Kidney capillary endothelial cell (primary cell): ENCODE data around the gene SLC17A4.

Experiments
- DNase-seq: peaks from one replicate; pipeline ENCODE4 v3.0.0-alpha.2; 2018; ENCODE audit warnings: low spot score

The SLC17A4 gene

DNA sequence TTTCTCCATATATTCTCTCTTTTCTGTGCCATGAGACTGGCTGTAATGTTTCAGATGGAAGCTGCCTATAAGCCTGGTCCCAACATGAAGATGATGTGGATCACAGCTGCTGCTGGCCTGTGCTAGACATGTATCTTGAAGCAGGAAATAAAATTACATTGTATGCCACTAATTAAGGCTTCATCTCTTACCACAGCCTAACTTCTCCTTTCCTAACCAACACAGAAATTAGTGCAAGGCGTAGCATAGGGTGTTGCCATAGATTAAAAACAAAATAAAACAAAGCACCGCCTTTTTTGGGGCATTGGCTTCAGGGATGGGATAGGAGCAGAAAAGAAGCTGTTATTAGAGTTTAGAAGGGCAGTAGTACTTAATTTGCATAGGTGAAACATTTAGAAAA is 4.7 kb upstream of the SLC17A4 start:
- no peak for DNase-seq

GRCh38 chr6:25750906-25751305 is 3.6 kb upstream of the SLC17A4 start:
- DNase-seq, result no peak

DNA sequence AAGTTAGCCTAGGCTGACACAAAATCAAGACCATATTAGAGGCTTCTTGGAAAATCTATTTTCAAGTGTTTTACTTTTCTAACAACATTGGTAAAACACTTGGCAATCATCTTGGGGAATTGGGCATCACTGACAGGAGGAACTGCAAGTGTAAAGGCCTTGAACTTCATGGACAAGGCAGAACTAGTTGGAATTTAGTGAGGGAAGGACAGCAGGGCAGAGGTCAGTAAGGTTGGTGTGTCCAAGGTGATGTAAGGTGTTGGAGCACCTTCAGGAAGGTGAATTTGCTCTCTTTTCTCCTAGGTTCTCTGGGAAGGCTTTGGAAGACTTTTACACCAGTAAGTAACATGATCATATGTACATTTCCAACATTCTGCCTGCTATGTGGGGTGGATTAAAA is 1.5 kb upstream of the SLC17A4 start:
- DNase-seq, result no peak

DNA sequence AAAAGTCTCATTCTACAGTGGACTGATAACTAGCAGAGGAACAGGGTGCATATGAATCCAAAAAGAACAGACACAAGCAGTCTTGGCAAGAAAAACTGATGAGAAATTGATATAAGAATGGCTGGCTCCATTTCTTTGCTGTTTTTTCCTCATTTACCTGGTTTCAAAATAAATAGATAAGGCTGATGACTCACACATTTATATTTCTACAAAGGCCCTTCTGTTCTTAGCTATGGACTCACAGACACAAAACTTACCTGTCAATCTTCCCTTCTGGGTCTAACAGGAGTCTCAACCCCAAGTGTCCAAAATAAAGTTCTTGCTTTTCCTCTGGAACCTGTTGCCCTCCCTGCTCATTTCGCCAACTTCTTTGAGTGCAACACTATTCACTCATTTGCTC is 941 bp downstream of the SLC17A4 start:
- no peak for DNase-seq

DNA sequence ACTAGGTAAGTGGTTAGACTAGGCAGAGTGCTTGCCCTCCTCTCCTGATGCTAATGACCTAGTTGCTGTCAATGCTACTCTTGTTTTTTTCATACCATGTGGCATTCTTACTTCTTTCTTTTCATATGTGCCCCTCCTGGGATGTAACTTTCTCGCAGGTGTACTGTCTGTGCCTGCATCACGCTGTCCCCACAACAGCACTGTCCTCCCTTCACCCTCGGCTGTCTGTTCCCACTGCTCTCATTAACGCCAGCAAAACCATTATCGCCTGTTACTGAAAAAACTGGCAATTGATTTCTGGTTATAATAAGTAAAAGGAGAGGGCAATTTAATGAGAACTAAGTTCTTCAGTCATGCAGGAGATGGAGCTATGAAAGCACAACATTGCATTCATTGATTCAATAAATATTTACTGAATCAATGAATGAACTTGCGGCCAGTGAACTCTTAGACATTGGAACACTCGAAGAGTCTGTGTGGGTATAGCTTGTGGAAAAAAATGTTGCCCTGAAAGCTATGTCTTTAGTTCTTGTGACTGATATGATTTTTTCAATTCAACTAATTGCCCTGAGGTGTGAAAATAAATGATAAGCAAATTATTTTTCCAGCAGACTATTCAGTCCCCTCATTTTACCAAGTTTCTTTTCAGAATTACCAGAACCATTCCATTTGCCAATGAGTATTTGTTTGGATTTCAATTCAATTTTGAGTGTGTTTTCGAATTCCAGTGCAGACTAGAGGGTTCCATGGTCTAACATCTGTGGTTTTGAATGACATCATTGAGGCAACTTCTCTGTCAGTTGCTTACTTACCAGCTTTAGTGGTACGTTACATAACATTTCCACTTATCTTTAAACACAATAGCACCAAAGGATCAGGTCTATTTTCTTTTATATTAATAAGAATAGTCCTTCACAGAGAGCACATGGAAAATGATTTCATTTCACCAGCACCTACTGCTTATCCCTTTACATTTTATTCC is 2.1 kb downstream of the SLC17A4 start:
- DNase-seq, result no peak

- DNase-seq, result no peak
Measured at GRCh38 chr6:25757936-25758642, 3.5 kb downstream of the SLC17A4 start.

- no peak for DNase-seq
Measured at GRCh38 chr6:25764611-25765010, 10.1 kb downstream of the SLC17A4 start.

GRCh38 chr6:25768566-25768965 is 14.0 kb downstream of the SLC17A4 start:
- no peak for DNase-seq

GRCh38 chr6:25769983-25770382 is 15.4 kb downstream of the SLC17A4 start:
- no peak for DNase-seq

DNA sequence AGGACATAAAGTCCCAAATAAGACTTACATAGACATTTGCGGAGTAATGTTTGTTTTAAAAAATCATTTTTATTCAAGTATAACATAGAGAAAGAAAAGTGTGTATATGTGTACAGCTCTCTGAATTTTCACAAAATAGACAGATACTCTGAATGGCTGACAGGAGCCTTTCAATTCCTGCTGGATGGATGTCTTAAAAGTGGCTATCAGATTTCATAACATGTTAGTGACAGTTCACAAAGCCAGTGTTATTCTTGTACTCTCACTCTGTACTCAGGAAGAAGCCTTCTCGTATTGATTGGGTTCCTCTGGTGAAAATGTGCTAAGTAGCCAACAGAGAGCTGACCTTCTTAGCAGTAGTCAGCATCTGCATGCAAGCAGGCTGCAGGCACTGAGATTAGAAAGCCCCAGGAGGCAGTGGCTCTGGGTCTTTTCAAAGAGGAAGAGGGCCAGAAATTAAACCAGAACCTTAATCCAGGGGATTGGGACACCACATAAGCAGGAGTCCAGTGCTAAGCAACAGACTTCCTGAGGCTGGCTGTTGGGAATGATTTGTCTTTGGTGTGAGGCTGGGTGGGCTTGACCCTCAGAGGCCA is 19.7 kb downstream of the SLC17A4 start:
- DNase-seq, result no peak

- DNase-seq, result no peak
Measured at GRCh38 chr6:25777031-25777430, 22.5 kb downstream of the SLC17A4 start.

DNA sequence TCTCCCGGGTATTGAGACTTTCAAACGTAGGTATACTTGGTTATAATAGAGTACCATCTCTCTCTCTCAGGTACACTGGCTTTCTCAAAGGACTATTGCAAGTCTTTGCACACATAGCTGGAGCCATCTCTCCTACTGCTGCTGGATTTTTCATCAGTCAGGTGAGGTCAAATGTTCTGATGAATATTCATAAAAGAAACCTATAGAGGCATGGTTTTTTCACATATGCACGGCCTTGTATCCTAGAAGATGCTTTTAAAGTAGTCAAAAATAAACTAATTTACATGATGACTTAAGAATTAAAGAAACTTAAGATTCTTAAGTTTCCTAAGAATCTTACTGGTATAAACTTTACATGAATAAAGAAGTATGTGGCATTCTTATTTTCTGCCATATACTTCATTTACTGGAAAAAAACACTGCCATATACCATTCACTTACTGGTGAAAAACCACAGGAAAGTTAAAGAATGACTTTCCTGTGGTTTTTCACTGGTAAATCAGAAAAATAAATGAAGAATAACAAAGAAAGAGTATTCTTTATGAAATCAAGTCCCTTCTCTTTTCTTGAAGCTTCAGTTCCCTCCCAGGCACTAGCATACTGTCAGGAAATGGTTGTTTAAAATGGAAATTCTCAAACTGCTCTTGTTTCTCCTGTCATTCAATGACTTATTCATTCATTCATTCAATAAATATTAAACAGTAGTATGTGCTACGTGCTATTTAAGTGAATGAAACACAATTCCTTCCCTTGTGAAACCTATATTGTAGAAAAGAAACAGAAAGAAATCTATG is 23.5 kb downstream of the SLC17A4 start:
- DNase-seq, result no peak

- no peak for DNase-seq
Measured at GRCh38 chr6:25781134-25781533, 26.6 kb downstream of the SLC17A4 start.

DNA sequence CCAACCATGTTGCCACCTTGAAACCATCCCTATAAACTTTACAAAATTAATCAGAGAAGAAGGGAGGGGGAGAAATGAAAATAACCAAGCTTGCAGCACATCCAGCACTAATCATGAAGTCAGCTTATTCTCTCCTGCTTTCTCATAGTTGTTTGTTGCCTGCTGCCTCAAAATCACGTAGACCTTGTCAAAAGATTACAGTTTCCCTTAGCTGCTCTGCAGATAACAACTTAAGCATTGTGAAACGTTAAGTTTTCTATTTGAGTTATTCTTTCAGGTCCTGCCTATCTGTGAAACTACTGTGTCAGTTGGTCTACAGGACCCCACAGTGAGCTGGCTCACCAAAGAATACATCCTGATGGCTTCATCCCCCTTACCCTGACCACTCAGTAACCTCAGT is 32.9 kb downstream of the SLC17A4 start:
- no peak for DNase-seq

DNA sequence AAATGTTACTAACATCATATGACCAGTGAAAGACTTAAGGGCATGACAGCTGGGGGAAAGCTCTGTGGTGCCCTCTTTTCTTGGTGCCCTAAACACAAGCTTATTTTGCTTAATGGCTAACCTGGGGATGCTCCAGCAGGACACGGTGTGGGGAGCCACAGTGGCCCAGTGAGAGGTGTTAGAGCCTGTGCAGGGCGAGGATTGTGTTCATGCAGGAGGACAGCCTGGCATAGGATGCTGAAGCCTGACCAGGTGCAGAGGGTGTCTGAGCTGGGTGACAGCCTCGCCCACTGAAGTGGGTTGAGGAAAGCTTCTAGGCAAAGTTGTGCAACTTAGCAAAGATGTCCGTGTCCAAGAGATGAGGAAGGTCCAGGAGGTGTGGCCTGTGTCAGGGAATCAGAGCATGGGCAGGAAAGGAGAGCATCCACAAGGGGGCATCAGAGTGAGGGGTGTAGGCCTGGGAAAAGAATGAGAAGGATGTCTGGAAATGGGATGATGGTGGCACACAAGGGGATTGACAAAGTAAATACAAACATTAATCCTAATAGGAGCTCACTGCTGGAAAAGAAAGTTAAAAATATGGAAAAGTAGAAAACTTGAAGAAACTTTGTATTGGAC is 33.9 kb downstream of the SLC17A4 start:
- peak; percentile 47 for DNase-seq

DNA sequence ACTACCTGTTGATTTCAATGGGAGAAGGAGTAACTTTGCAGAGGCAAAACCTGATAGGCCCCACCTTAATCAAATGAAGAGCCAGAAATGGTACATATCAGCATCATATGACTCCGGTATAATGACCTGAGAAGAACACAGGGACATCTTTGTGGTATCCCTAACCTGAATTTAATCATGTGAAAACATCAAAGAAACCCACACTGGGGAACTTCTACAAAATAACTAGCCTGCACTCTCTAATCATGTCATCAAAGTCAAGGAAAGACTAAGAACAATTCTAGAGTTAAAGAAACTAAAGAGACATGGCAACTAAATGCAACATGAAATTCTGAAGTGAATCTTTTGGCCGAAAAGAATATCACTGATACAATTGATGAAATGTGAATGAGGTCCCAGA is 34.9 kb downstream of the SLC17A4 start:
- no peak for DNase-seq

- no peak for DNase-seq
Measured at GRCh38 chr6:25792016-25792415, 37.5 kb downstream of the SLC17A4 start.

DNA sequence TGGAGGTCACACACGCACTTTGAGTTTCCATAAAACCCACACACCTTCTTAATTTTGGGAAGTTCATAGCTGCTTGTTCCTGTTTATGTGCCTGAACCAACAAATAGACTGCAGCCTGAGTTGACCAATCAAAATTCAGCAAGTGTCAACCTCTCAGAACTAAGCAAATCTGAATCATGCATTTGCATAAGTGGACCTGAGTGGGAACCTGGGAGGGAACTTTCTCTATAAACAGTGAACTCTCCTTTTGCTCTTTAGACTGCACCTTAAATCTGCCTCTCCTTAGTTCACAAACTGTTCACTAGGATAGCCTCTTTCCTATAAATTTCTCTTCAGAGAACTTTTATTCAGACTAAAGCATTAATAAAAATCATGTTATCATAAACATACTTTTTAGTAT is 39.4 kb downstream of the SLC17A4 start:
- DNase-seq, result no peak

DNA sequence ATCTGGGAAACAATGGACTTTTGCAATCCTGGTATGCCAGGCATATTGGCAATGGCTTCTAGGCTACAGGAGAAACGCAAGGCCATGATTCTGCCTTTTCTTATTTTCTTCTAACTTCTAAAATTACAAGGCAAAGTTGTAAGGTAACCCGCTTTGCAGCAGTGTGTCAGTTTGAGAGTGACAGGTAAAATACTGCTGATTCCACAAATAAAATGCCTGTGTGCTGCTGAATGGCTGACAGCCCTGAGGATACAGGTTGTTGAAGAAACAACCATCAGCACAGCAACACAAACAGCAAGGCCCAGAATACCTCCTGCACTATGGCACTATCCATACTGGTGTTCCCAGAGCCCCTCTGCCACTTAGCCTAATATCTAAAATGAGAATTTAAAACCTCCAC is 40.2 kb downstream of the SLC17A4 start:
- no peak for DNase-seq

DNA sequence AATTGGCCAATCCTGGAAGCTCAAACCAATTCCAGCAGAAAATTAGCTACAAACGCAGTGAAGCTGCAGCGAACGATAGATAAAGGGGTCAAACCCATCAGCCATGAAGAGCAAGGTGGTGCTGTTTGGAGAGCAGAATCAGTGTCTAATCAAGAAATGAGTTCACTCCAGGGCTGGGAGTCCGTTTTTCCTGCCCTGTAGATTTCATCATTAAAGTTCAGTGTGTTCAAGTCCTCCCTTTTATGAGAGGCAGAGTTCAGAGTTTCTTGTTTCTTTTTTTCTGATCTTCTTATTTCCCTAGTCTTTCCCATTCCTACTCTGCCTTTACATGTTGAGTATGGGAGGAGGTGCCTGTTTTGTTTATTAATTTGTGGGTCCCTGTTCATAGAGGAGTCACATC is 46.9 kb downstream of the SLC17A4 start:
- DNase-seq, result no peak

- no peak for DNase-seq
Measured at GRCh38 chr6:25804804-25805203, 50.3 kb downstream of the SLC17A4 start.

DNA sequence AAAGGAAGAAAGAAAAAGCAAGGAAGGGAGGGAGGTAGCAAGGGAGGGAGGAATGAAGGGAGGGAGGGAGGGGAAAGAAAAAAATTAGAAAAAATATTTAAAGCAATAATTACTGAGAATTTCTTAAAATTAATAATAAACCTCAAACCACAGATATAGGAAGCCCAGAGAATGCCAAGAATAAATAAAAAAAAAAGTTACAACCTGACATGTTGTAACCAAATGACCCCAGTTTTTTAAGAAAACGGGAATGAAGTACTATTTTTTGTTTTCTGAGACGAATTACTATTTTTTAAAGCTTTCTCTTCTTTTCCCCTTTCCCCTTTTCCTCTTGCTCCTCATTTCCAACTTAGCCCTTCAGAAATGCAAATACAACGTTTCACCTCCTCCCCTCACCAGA is 60.7 kb downstream of the SLC17A4 start:
- no peak for DNase-seq
